Prostate gland (tissue), 2 donors: ENCODE data around the gene TSC22D1.

Experiments used
- CTCF ChIP-seq, 4 experiments: fragments of 200-600 bp in 2 of 4; fragments of 450-650 bp in 2 of 4; sonication (generic) in 2 of 4; IDR thresholded peaks; 1 replicate in 3 of 4; 2 replicates in 1 of 4; pipeline ENCODE4 v1.5.1; 2016 to 2019; ENCODE audit warnings: antibody characterized with exemption in 4 of 4, mild to moderate bottlenecking in 2 of 4, moderate library complexity in 2 of 4
- POLR2A ChIP-seq: fragments of 450-650 bp; IDR thresholded peaks from one replicate; pipeline ENCODE4 v1.6.1; 2016; ENCODE audit warnings: antibody characterized with exemption, mild to moderate bottlenecking
- POLR2AphosphoS5 ChIP-seq: sonication (generic); formaldehyde crosslinking; IDR thresholded peaks from one replicate; pipeline ENCODE4 v1.6.1; 2017; ENCODE audit warnings: antibody characterized with exemption

- TF ChIP-seq POLR2A: no peak
- TF ChIP-seq CTCF (IDR thresholded peaks at IDR 0.05): no peak
- no peak for TF ChIP-seq POLR2AphosphoS5
Measured at GRCh38 chr13:44619651-44620050, 43.5 kb upstream of the TSC22D1 start.
